PFSK-1 (cell line): ENCODE results near the gene JMY.

Experiments used
- FOXP2 ChIP-seq: optimal IDR thresholded peaks from 2 replicates; pipeline ENCODE3; 2011; ENCODE audit warnings: borderline replicate concordance, control low read depth, inconsistent platforms; ENCODE audit not compliant: insufficient read depth; ENCODE audit errors: extremely low read length, extremely low read depth
- POLR2AphosphoS5 ChIP-seq: IDR thresholded peaks from 2 replicates; pipeline ENCODE4 v1.6.1; 2012; ENCODE audit warnings: low read depth, mild to moderate bottlenecking, control low read depth, low read length, moderate library complexity
- REST ChIP-seq, 2 experiments: IDR thresholded peaks; 2 replicates each; pipeline versions ENCODE4 v1.6.1 to v1.8.0; 2011 to 2012; ENCODE audit warnings: low read depth in 2 of 2, low read length in 2 of 2, control low read depth in 1 of 2, inconsistent platforms in 1 of 2, mild to moderate bottlenecking in 1 of 2, moderate library complexity in 1 of 2; ENCODE audit not compliant: insufficient read depth in 1 of 2
- SIN3A ChIP-seq: IDR thresholded peaks from 2 replicates; pipeline ENCODE4 v1.6.1; 2012; ENCODE audit warnings: mild to moderate bottlenecking, low read length, moderate library complexity, borderline replicate concordance; ENCODE audit not compliant: insufficient read depth
- TAF1 ChIP-seq: IDR thresholded peaks from 2 replicates; pipeline ENCODE4 v1.6.1; 2012; ENCODE audit warnings: low read length, control low read depth, borderline replicate concordance; ENCODE audit not compliant: insufficient read depth

Gene JMY

DNA sequence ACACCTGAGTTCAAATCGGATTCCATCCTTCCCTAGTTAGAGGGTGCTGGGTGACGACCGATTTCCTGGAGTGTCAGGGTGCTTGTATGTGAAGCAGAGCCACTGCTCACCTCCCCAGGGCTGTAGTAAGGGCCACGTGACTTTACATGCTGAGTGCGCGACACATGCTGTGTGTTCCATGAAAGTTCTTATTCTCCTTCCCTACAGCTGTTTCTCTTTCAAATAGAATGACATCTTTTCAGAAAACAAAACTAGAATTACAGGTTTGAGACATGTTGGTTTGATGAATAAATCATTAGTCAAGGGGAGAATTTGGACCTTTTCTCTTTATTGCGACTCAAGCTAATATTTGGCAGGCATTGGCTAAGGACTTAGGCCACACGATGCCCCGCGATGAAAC lies 113.1 kb downstream of the JMY start:
- TF ChIP-seq REST (IDR thresholded peaks at IDR 0.05; ENCODE audit: insufficient read depth in 1 of 2, low read depth in 2 of 2, low read length in 2 of 2) (no peak), SIN3A (no peak), TAF1 (no peak)

- no peak for TF ChIP-seq FOXP2
- TF ChIP-seq POLR2AphosphoS5: no peak
- no peak for TF ChIP-seq SIN3A
- TF ChIP-seq TAF1: no peak
These were observed 114.0 kb downstream of the JMY start for GRCh38 chr5:79349881-79350280.

- TF ChIP-seq POLR2AphosphoS5 (no peak), FOXP2 (no peak), TAF1 (no peak), SIN3A (no peak), REST (IDR thresholded peaks at IDR 0.05; ENCODE audit: insufficient read depth in 1 of 2, low read depth in 2 of 2, low read length in 2 of 2) (no peak)
These were observed 121.5 kb downstream of the JMY start for GRCh38 chr5:79357398-79357797.
